Endothelial cell of umbilical vein (primary cell): Measurements from ENCODE around the gene GPAT3. TPM values are rescaled to one million over a fixed set of nuclear protein-coding genes. Genes with fewer than 3 reads are reported as not detected.

Experiments
- BruUV-seq: library from RNA; stranded (reverse); fragments of 400-500 nt; replicated peaks from 2 replicates; lab custom pipeline; 2021; lab: Mats Ljungman, UMichigan
- CTCF ChIA-PET: fragments of 300-600, 350-600 bp; sonication (Branson Sonifier 250); formaldehyde crosslinking; loops from one replicate; lab custom pipeline; 2021; ENCODE audit warnings: antibody characterized with exemption, inconsistent platforms; lab: Charles Lee
- POLR2A ChIA-PET: fragments of 300-600, 350-600 bp; sonication (Branson Sonifier 250); formaldehyde crosslinking; loops from one replicate; lab custom pipeline; 2021; ENCODE audit warnings: antibody characterized with exemption, inconsistent platforms; lab: Charles Lee
- DNase-seq: peaks from one replicate; pipeline ENCODE4 v3.0.0-alpha.2; 2011; ENCODE audit warnings: low read depth, low spot score
- FAIRE-seq: peaks from 2 replicates; lab custom pipeline; 2011; peaks lifted over from hg19 to GRCh38; lab: Jason Lieb, UNC
- H2AFZ ChIP-seq: 2 replicates; pipeline ENCODE4 v1.6.0; 2012; ENCODE audit warnings: low read depth, low read length, control low read depth, inconsistent platforms
- H3K27ac ChIP-seq: 2 replicates; pipeline ENCODE4 v1.5.1; 2011; ENCODE audit warnings: low read depth, mild to moderate bottlenecking, control low read depth, low read length, moderate library complexity; ENCODE audit not compliant: insufficient read depth
- H3K27me3 ChIP-seq, 2 experiments: 2 replicates each; pipeline versions ENCODE4 v1.6.0 to v1.6.1; 2011; ENCODE audit warnings: low read length in 2 of 2, mixed read lengths in 1 of 2; ENCODE audit not compliant: control insufficient read depth in 2 of 2, insufficient read depth in 2 of 2
- H3K36me3 ChIP-seq, 2 experiments: 2 replicates in 1 of 2; 3 replicates in 1 of 2; pipeline ENCODE4 v1.5.1; 2011; ENCODE audit warnings: low read length in 2 of 2, mild to moderate bottlenecking in 1 of 2, moderate library complexity in 1 of 2; ENCODE audit not compliant: control insufficient read depth in 2 of 2, insufficient read depth in 2 of 2; ENCODE audit errors: extremely low read depth in 1 of 2
- H3K4me1 ChIP-seq: 3 replicates; pipeline ENCODE4 v1.5.1; 2011; ENCODE audit warnings: mild to moderate bottlenecking, low read length; ENCODE audit not compliant: control insufficient read depth, insufficient read depth; ENCODE audit errors: extremely low read depth
- H3K4me2 ChIP-seq: 2 replicates; pipeline ENCODE4 v1.6.1; 2011; ENCODE audit warnings: low read length, control low read depth, mixed read lengths; ENCODE audit not compliant: insufficient read depth
- H3K4me3 ChIP-seq, 3 experiments: fragments of 200-600 bp in 1 of 3; sonication (generic), shearing (Covaris generic) in 1 of 3; replicated peaks in 1 of 3; 2 replicates each; pipeline ENCODE4 v1.5.1; 2011 to 2016; ENCODE audit warnings: control low read depth in 3 of 3, low read length in 3 of 3, mild to moderate bottlenecking in 2 of 3, inconsistent platforms in 1 of 3, low read depth in 1 of 3, moderate library complexity in 1 of 3; ENCODE audit not compliant: insufficient read depth in 1 of 3
- H3K79me2 ChIP-seq: 2 replicates; pipeline ENCODE4 v1.6.0; 2012; ENCODE audit warnings: low read length, inconsistent platforms; ENCODE audit not compliant: control insufficient read depth, insufficient read depth
- H3K9ac ChIP-seq: replicated peaks from 2 replicates; pipeline ENCODE3; 2011; ENCODE audit warnings: low read length, control low read depth; ENCODE audit not compliant: insufficient read depth; ENCODE audit errors: extremely low read depth
- H3K9me1 ChIP-seq: replicated peaks from 3 replicates; pipeline ENCODE4 v1.6.0; 2011; ENCODE audit warnings: mild to moderate bottlenecking, low read length; ENCODE audit not compliant: control insufficient read depth, insufficient read depth; ENCODE audit errors: extremely low read depth
- H3K9me3 ChIP-seq: replicated peaks from 2 replicates; pipeline ENCODE4 v1.5.1; 2012; ENCODE audit warnings: low read length, inconsistent platforms; ENCODE audit not compliant: control insufficient read depth, insufficient read depth
- H4K20me1 ChIP-seq: replicated peaks from 2 replicates; pipeline ENCODE3; 2011; ENCODE audit warnings: mild to moderate bottlenecking, low read length; ENCODE audit not compliant: control insufficient read depth, insufficient read depth; ENCODE audit errors: extremely low read depth
- EZH2 ChIP-seq: IDR thresholded peaks from 2 replicates; pipeline ENCODE4 v1.6.1; 2012; ENCODE audit warnings: borderline replicate concordance, low read depth, mild to moderate bottlenecking, moderate library complexity, low read length, inconsistent platforms; ENCODE audit not compliant: severe bottlenecking
- FOS ChIP-seq: IDR thresholded peaks from 2 replicates; pipeline ENCODE4 v1.6.1; 2011; ENCODE audit warnings: mild to moderate bottlenecking, low read length, moderate library complexity, borderline replicate concordance; ENCODE audit not compliant: insufficient read depth
- GATA2 ChIP-seq: IDR thresholded peaks from 2 replicates; pipeline ENCODE4 v1.7.0; 2011; ENCODE audit warnings: low read depth, mild to moderate bottlenecking, moderate library complexity, mixed read lengths, low read length; ENCODE audit not compliant: insufficient read length, insufficient read depth
- JUN ChIP-seq: IDR thresholded peaks from 2 replicates; pipeline ENCODE4 v1.6.1; 2011; ENCODE audit warnings: borderline replicate concordance, low read depth; ENCODE audit not compliant: insufficient read length, insufficient read depth
- MYC ChIP-seq: IDR thresholded peaks from one replicate; pipeline ENCODE4 v1.6.1; 2011; ENCODE audit warnings: mild to moderate bottlenecking, low read depth, low read length
- POLR2A ChIP-seq: IDR thresholded peaks from 2 replicates; pipeline ENCODE4 v1.6.1; 2012; ENCODE audit warnings: low read depth, mild to moderate bottlenecking, control low read depth, low read length
- POLR2AphosphoS5 ChIP-seq: IDR thresholded peaks from 2 replicates; pipeline ENCODE4 v1.6.1; 2012; ENCODE audit warnings: low read depth, mild to moderate bottlenecking, control low read depth, low read length, moderate library complexity; ENCODE audit not compliant: insufficient read depth
- dilution Hi-C: fragments of 300-500 bp; cut with MboI; formaldehyde crosslinking; loops from one replicate; pipeline ENCODE4 v1.15.0; 2019; ENCODE audit warnings: low sequenced_read_pairs; ENCODE audit not compliant: extremely low pct_ligation_motif_present
- intact Hi-C: fragments of 100-400 bp; cut with micrococcal nuclease; formaldehyde crosslinking; loops from one replicate; pipeline ENCODE4 v1.10.0; 2022
- polyA plus RNA-seq, 4 experiments: library from polyadenylated mRNA; depleted of rRNA in 3 of 4; stranded (reverse) in 3 of 4; unstranded in 1 of 4; fragments of >200 nt; gene quantifications; 2 replicates each; pipeline versions ENCODE4 v1.2.1 to v1.2.3, GENCODE V29; 2011 to 2012; ENCODE audit warnings: missing spikeins in 1 of 4
- total RNA-seq: library from RNA; stranded (reverse); gene quantifications from 2 replicates; pipeline ENCODE4 v1.2.3, GENCODE V29; 2021
- TF ChIP-seq, protein P1 (sequence below): IDR thresholded peaks from 2 replicates; pipeline ENCODE4 v1.6.1; 2011; ENCODE audit not compliant: insufficient read depth, insufficient read length
- TF ChIP-seq, protein P2 (sequence below), 2 donors: IDR thresholded peaks; 1 replicate in 1 of 2; 2 replicates in 1 of 2; pipeline ENCODE4 v1.5.1; 2011; ENCODE audit warnings: low read length in 2 of 2, mild to moderate bottlenecking in 2 of 2, moderate library complexity in 2 of 2, control low read depth in 1 of 2, inconsistent platforms in 1 of 2, low read depth in 1 of 2; ENCODE audit not compliant: insufficient read depth in 1 of 2; ENCODE audit errors: extremely low read depth in 1 of 2

GPAT3 gene
- total and polyA plus RNA-seq, 2 donors (not counting 3 experiments of a cell fraction or from before 2014, with no cell fraction given), result 0.36 to 2.1 TPM

DNA sequence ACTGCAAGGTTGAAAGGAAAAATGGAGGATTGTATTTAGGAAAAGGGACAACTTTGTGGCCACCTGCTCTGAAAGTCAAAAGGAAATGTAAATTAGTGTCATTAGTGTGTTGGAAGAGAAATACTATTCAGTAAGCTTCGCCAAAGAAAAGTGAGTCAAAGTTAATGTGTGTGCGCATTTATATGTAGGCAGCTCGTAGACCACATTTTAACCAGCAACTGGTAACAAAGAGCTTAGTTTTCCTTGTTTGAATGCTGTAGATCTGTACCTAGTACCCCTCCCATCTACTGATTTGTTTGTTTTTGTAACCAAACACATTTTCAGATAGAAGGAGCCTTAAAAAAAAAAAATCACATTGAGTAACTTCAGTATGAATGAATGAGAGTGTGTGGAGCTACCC, 69.3 kb downstream of the GPAT3 start:
- H3K27ac ChIP-seq, result no peak overlapping the region
- H3K27me3 ChIP-seq, result no peaks in the 10 kb centered on the region
- no peaks in the 10 kb centered on the region for H3K79me2 ChIP-seq
- FAIRE-seq (no peak), DNase-seq (no peak)
- no TSS peak for BruUV-seq
- ChIA-PET CTCF (no interaction called here), POLR2A (no interaction called here)
- H3K36me3 ChIP-seq, result no peaks in the 10 kb centered on the region
- no peaks in the 10 kb centered on the region for H4K20me1 ChIP-seq
- intact Hi-C loops (no loop called here), dilution Hi-C loops (no loop called here)
- H3K9ac ChIP-seq, result no peak overlapping the region
- no peaks in the 10 kb centered on the region for H3K9me3 ChIP-seq
- H3K4me2 ChIP-seq, result no peak overlapping the region
- H3K4me3 ChIP-seq, result no peak overlapping the region
- TF ChIP-seq EZH2 (no peak), POLR2A (no peak), MYC (no peak), FOS (no peak), JUN (no peak), POLR2AphosphoS5 (no peak), GATA2 (no peak)
- TF ChIP-seq, protein P1, sequence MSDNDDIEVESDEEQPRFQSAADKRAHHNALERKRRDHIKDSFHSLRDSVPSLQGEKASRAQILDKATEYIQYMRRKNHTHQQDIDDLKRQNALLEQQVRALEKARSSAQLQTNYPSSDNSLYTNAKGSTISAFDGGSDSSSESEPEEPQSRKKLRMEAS, result no peak
- TF ChIP-seq, protein P2, sequence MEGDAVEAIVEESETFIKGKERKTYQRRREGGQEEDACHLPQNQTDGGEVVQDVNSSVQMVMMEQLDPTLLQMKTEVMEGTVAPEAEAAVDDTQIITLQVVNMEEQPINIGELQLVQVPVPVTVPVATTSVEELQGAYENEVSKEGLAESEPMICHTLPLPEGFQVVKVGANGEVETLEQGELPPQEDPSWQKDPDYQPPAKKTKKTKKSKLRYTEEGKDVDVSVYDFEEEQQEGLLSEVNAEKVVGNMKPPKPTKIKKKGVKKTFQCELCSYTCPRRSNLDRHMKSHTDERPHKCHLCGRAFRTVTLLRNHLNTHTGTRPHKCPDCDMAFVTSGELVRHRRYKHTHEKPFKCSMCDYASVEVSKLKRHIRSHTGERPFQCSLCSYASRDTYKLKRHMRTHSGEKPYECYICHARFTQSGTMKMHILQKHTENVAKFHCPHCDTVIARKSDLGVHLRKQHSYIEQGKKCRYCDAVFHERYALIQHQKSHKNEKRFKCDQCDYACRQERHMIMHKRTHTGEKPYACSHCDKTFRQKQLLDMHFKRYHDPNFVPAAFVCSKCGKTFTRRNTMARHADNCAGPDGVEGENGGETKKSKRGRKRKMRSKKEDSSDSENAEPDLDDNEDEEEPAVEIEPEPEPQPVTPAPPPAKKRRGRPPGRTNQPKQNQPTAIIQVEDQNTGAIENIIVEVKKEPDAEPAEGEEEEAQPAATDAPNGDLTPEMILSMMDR (IDR thresholded peaks at IDR 0.05; ENCODE audit: extremely low read depth in 1 of 2, insufficient read depth in 1 of 2, low read depth in 1 of 2, low read length in 2 of 2), result no peak
- no peaks in the 10 kb centered on the region for H3K9me1 ChIP-seq
- H2AFZ ChIP-seq, result no peak overlapping the region
- H3K4me1 ChIP-seq, result no peaks in the 10 kb centered on the region
